Measurements from ENCODE around the gene PLA2G12B.

- TF ChIP-seq POLR2AphosphoS5 (IDR thresholded peaks at IDR 0.05; ENCODE audit: low read depth, low read length) (no peak), SIN3A (IDR thresholded peaks at IDR 0.05; ENCODE audit: borderline replicate concordance, insufficient read depth, low read length) (no peak), TAF1 (IDR thresholded peaks at IDR 0.05; ENCODE audit: borderline replicate concordance, insufficient read depth, low read length) (no peak), REST (IDR thresholded peaks at IDR 0.05; ENCODE audit: insufficient read depth in 1 of 2, low read depth in 2 of 2, low read length in 2 of 2) (no peak)
Observed at GRCh38 chr10:72948762-72949161, 5.8 kb downstream of the PLA2G12B start.
